Body of pancreas (tissue), 4 donors: ENCODE data around the gene TRAPPC2. TPM values are rescaled to one million over a fixed set of nuclear protein-coding genes. Genes with fewer than 3 reads are reported as not detected.

ENCODE experiments used
- ATAC-seq: fragments of 150-250 bp; one replicate; pipeline ENCODE4 v1.9.1; 2016
- DNase-seq, 4 donors: peaks; one replicate each; pipeline ENCODE4 v3.0.0-alpha.2; 2019
- H3K27ac ChIP-seq, 4 donors: fragments of 200-600 bp; sonication (generic); 1 replicate in 3 of 4; 2 replicates in 1 of 4; pipeline versions ENCODE4 v1.5.1 to v1.6.1; 2016 to 2019; ENCODE audit warnings: mild to moderate bottlenecking in 1 of 4, mixed read lengths in 1 of 4, moderate library complexity in 1 of 4
- H3K27me3 ChIP-seq, 2 donors: fragments of 200-600 bp; sonication (generic); one replicate each; pipeline ENCODE4 v1.6.0; 2016; ENCODE audit warnings: mild to moderate bottlenecking in 1 of 2
- H3K36me3 ChIP-seq, 2 donors: fragments of 200-600 bp; sonication (generic); replicated peaks in 1 of 2; 2 replicates each; pipeline ENCODE4 v1.5.1; 2016; ENCODE audit warnings: low read depth in 2 of 2; ENCODE audit not compliant: insufficient read depth in 1 of 2
- H3K4me1 ChIP-seq: fragments of 200-600 bp; sonication (generic); one replicate; pipeline ENCODE4 v1.6.0; 2016
- H3K4me3 ChIP-seq, 2 donors: fragments of 200-600 bp; sonication (generic); 1 replicate in 1 of 2; 2 replicates in 1 of 2; pipeline ENCODE4 v1.5.1; 2016 to 2019
- H3K9me3 ChIP-seq, 3 donors: fragments of 200-600 bp; sonication (generic); 1 replicate in 2 of 3; 2 replicates in 1 of 3; pipeline ENCODE4 v1.5.1; 2016
- CTCF ChIP-seq, 7 experiments: fragments of 450-650 bp in 4 of 7; fragments of 200-600 bp in 3 of 7; sonication (generic) in 3 of 7; IDR thresholded peaks; one replicate each; pipeline ENCODE4 v1.5.1; 2016 to 2019; ENCODE audit warnings: antibody characterized with exemption in 7 of 7
- POLR2A ChIP-seq, 3 donors: fragments of 450-650 bp; IDR thresholded peaks; one replicate each; pipeline ENCODE4 v1.6.1; 2016; ENCODE audit warnings: antibody characterized with exemption in 3 of 3, mild to moderate bottlenecking in 2 of 3
- WGBS, 2 donors: methylation state at CpG; one replicate each; pipeline ENCODE4 v1.1.5; 2017; 5-methylcytosine and 5-hydroxymethylcytosine counted together
- intact Hi-C: fragments of 100-400 bp; cut with DNase I; formaldehyde crosslinking; loops from one replicate; pipeline ENCODE4 v1.15.1; 2023
- total RNA-seq, 2 donors: library from RNA; depleted of rRNA; stranded (reverse); fragments of >200 nt; gene quantifications; one replicate each; pipeline ENCODE4 v1.1.0, GENCODE V29; 2016

TRAPPC2 gene
- total RNA-seq, 2 donors from 2014 or later: 14.5 to 28.5 TPM

GRCh38 chrX:13759152-13759718, 24.8 kb upstream of the TRAPPC2 start:
- Histone ChIP-seq H3K27ac (peak overlapping the region in 1 of 4 donors; percentile 28), H3K4me3 (no peak overlapping the region), H3K4me1 (peaks cover under 1% of the 10 kb centered on the region), H3K36me3 (peaks cover 0 to 2% of the 10 kb centered on the region in 2 donors), H3K27me3 (no peaks in the 10 kb centered on the region), H3K9me3 (no peaks in the 10 kb centered on the region)
- ATAC-seq (no peak), DNase-seq (peak in 1 of 4 donors; percentile 8)
- TF ChIP-seq POLR2A (IDR thresholded peaks at IDR 0.05): no peak
- TF ChIP-seq CTCF (IDR thresholded peaks at IDR 0.05): no peak
- 56 to 82% methylated on average over 6 to 8 of the region's 8 CpGs for WGBS, 2 donors
- intact Hi-C loops: no loop called here

GRCh38 chrX:13756381-13756780, 22.0 kb upstream of the TRAPPC2 start:
- TF ChIP-seq POLR2A (IDR thresholded peaks at IDR 0.05) (no peak), CTCF (IDR thresholded peaks at IDR 0.05) (no peak)
- 87 to 91% methylated on average over 4 of the region's 4 CpGs for WGBS, 2 donors
- Histone ChIP-seq H3K4me1 (no peaks in the 10 kb centered on the region), H3K36me3 (peaks cover 0 to 2% of the 10 kb centered on the region in 2 donors), H3K4me3 (no peak overlapping the region), H3K27ac (no peak overlapping the region), H3K27me3 (no peaks in the 10 kb centered on the region), H3K9me3 (no peaks in the 10 kb centered on the region)
- DNase-seq (no peak), ATAC-seq (no peak)
- intact Hi-C loops: no loop called here

- Histone ChIP-seq H3K27ac (no peak overlapping the region), H3K27me3 (no peaks in the 10 kb centered on the region), H3K4me3 (no peak overlapping the region), H3K4me1 (no peaks in the 10 kb centered on the region), H3K9me3 (no peaks in the 10 kb centered on the region), H3K36me3 (no peaks in the 10 kb centered on the region)
- ATAC-seq: no peak
- intact Hi-C loops: no loop called here
- DNase-seq: no peak
- 27 to 57% methylated on average over 1 of the region's 1 CpG for WGBS, 2 donors
- TF ChIP-seq POLR2A (IDR thresholded peaks at IDR 0.05) (no peak), CTCF (IDR thresholded peaks at IDR 0.05) (no peak)
Measured at GRCh38 chrX:13755254-13755653, 20.8 kb upstream of the TRAPPC2 start.

GRCh38 chrX:13754765-13755164, 20.3 kb upstream of the TRAPPC2 start:
- 67 to 77% methylated on average over 1 of the region's 1 CpG for WGBS, 2 donors
- DNase-seq (no peak), ATAC-seq (no peak)
- intact Hi-C loops: no loop called here
- H3K36me3 ChIP-seq: no peaks in the 10 kb centered on the region
- no peaks in the 10 kb centered on the region for H3K4me1 ChIP-seq
- no peaks in the 10 kb centered on the region for H3K9me3 ChIP-seq
- H3K4me3 ChIP-seq: no peak overlapping the region
- H3K27ac ChIP-seq: no peak overlapping the region
- no peaks in the 10 kb centered on the region for H3K27me3 ChIP-seq
- TF ChIP-seq POLR2A (IDR thresholded peaks at IDR 0.05) (no peak), CTCF (IDR thresholded peaks at IDR 0.05) (no peak)

GRCh38 chrX:13752646-13753045, 18.2 kb upstream of the TRAPPC2 start:
- Histone ChIP-seq H3K4me3 (no peak overlapping the region), H3K27me3 (no peaks in the 10 kb centered on the region), H3K4me1 (no peaks in the 10 kb centered on the region), H3K27ac (peak overlapping the region in 1 of 4 donors; percentile 26), H3K9me3 (no peaks in the 10 kb centered on the region), H3K36me3 (no peaks in the 10 kb centered on the region)
- no peak for ATAC-seq
- WGBS, 2 donors: 33 to 41% methylated on average over 2 to 3 of the region's 3 CpGs
- intact Hi-C loops: no loop called here
- DNase-seq: no peak
- no peak for TF ChIP-seq POLR2A (IDR thresholded peaks at IDR 0.05)
- no peak for TF ChIP-seq CTCF (IDR thresholded peaks at IDR 0.05)
